NT2/D1 (cell line): Measurements from ENCODE around the gene PITPNM3.

Experiments used
- DNase-seq: peaks from one replicate; pipeline ENCODE4 v3.0.0-alpha.2; 2011; ENCODE audit warnings: low read depth, low spot score
- H3K27me3 ChIP-seq: 2 replicates; pipeline ENCODE4 v1.6.0; 2011; ENCODE audit warnings: mild to moderate bottlenecking; ENCODE audit not compliant: insufficient read length, insufficient read depth
- H3K36me3 ChIP-seq: 2 replicates; pipeline ENCODE4 v1.6.1; 2011; ENCODE audit warnings: mild to moderate bottlenecking, low read length, mixed read lengths; ENCODE audit not compliant: insufficient read depth, insufficient read length
- H3K4me1 ChIP-seq: 2 replicates; pipeline ENCODE4 v1.5.1; 2011; ENCODE audit not compliant: insufficient read depth, insufficient read length
- H3K4me3 ChIP-seq: 2 replicates; pipeline ENCODE4 v1.5.1; 2011; ENCODE audit warnings: low read depth; ENCODE audit not compliant: insufficient read length
- H3K9ac ChIP-seq: 2 replicates; pipeline ENCODE4 v1.6.0; 2011; ENCODE audit warnings: low read depth; ENCODE audit not compliant: insufficient read length
- H3K9me3 ChIP-seq: 2 replicates; pipeline ENCODE4 v1.5.1; 2011; ENCODE audit warnings: mild to moderate bottlenecking, low read length; ENCODE audit not compliant: insufficient read depth
- SUZ12 ChIP-seq: IDR thresholded peaks from 2 replicates; pipeline ENCODE4 v1.6.1; 2011; ENCODE audit not compliant: insufficient read length, insufficient read depth; ENCODE audit errors: extremely low read depth
- YY1 ChIP-seq: IDR thresholded peaks from 2 replicates; pipeline ENCODE4 v1.6.1; 2011; ENCODE audit not compliant: insufficient read length, insufficient read depth
- ZNF274 ChIP-seq: IDR thresholded peaks from 2 replicates; pipeline ENCODE4 v1.6.1; 2011; ENCODE audit warnings: mild to moderate bottlenecking, low read depth, low read length

PITPNM3 gene

DNA sequence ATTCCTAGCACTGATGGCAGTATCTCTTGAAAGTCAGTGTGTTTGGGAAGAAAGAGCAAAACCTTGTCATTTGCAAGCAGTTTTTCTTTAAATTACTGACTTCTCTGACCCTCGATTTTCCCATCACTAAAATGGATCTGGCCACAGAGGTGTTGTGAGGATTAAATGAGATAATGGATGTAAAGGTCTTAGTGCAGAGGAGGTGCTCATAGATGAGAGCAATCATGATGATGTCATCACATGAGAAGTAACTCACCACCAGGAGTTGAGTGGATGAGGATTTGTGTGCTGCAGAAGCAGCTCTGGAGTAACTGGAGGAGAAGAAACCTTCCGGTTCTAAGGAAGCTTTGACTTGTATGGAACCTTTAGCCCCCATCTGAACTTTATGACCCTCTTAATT lies 30.6 kb downstream of the PITPNM3 start:
- no peak overlapping the region for H3K9ac ChIP-seq
- no peaks in the 10 kb centered on the region for H3K36me3 ChIP-seq
- no peak for DNase-seq
- H3K4me1 ChIP-seq = peaks cover 15% of the 10 kb centered on the region
- H3K27me3 ChIP-seq = no peaks in the 10 kb centered on the region
- H3K4me3 ChIP-seq = no peak overlapping the region
- TF ChIP-seq ZNF274 (no peak), SUZ12 (no peak), YY1 (no peak)
- H3K9me3 ChIP-seq = no peaks in the 10 kb centered on the region

DNA sequence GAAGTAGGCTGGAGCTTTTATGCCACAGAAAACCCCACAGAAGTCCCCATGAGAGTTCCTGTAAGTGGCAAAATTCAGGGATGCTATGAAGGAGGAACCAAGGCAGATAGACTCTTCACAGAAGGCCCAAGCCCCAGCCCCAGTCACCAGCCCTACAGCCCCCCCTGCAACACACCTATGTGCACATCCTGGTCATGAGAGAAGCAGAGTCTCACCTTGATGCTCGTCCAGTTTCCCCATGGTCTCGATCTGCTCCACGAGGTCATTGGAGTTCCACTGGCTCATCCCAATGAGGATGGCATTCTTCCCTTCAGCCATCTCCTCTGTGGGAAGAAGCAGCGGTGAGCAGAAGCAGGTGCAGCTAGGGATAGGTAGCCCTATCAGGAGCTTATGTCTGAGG lies 31.2 kb downstream of the PITPNM3 start:
- Histone ChIP-seq H3K36me3 (no peaks in the 10 kb centered on the region), H3K9me3 (no peaks in the 10 kb centered on the region), H3K27me3 (no peaks in the 10 kb centered on the region), H3K9ac (no peak overlapping the region), H3K4me1 (peaks cover 15% of the 10 kb centered on the region), H3K4me3 (no peak overlapping the region)
- TF ChIP-seq SUZ12 (no peak), ZNF274 (no peak), YY1 (no peak)
- DNase-seq = no peak

DNA sequence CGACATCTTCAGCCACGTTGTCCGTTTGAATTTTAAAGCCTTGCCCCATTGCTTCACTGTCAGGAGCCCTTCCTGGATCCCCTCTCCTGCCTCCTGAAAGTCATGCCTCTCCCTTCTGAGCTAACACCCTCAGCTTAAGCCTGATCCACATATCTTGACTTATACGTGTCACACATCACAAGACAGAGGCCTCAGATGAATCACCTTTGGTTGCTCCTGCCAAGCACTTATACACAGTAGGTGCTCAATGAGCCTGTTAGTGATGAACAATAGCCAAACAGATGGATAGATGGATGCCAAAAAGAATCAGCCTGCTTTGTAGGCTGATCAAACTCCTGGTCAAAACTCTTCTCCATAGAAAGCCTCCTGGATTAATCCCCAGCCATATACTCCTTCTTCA lies 31.8 kb downstream of the PITPNM3 start:
- Histone ChIP-seq H3K27me3 (no peaks in the 10 kb centered on the region), H3K9me3 (no peaks in the 10 kb centered on the region), H3K36me3 (no peaks in the 10 kb centered on the region), H3K9ac (no peak overlapping the region), H3K4me3 (no peak overlapping the region), H3K4me1 (peaks cover 13% of the 10 kb centered on the region)
- TF ChIP-seq YY1 (no peak), SUZ12 (no peak), ZNF274 (no peak)
- DNase-seq = no peak

DNA sequence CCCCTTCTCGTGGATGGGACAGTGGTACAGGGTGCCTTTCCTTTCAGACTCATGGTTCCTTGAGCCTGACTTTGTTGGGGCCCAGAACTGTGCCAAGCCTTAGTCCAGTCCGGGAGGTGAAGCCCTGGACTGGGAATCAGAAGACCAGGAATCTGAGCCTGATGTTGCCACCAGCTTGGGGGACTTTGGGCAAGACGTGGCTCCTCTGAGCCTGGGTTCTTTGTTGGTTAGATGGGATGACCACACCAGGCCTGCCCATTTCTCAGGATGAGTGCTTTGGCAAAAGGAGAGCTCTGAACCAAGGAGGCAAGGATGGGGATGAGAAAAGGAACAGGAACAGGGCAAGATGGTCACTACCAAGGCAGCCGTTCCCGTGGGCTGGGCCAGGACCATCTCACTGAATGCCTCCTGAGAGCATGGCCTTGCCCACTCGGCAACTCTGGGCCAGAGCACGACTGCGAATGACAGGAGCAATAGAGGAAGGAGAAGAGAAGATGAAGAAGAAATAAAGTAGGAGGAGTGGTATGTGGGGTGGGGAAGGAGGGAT lies 32.5 kb downstream of the PITPNM3 start:
- no peaks in the 10 kb centered on the region for H3K27me3 ChIP-seq

DNA sequence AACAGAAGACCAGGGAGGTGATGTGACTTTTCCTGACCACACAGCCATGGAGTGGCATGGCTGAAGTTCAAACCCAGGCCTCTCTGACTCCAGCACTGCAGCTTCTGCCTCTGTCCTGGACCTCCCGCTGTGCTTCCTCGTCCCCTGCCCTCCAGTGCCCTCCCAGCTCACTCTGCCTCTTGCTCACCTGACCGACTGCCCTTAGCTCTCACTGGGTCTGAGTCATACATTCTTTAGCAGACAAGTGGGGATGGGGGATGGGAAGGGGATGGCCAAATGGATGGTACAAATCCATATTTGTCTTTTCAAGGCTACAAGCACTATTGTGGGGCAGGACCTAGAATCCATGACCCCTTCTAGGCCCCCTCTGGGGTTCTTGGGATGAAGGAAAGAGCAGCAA lies 33.0 kb downstream of the PITPNM3 start:
- Histone ChIP-seq H3K27me3 (no peaks in the 10 kb centered on the region), H3K9ac (no peak overlapping the region), H3K36me3 (no peaks in the 10 kb centered on the region), H3K4me1 (peaks cover 11% of the 10 kb centered on the region), H3K9me3 (no peaks in the 10 kb centered on the region), H3K4me3 (no peak overlapping the region)
- TF ChIP-seq YY1 (no peak), ZNF274 (no peak), SUZ12 (no peak)
- DNase-seq = no peak

More for the DNA sequence above, 32.5 kb downstream of the PITPNM3 start:
- no peak overlapping the region for H3K4me3 ChIP-seq
- H3K9me3 ChIP-seq = no peaks in the 10 kb centered on the region
- no peak overlapping the region for H3K9ac ChIP-seq
- no peaks in the 10 kb centered on the region for H3K36me3 ChIP-seq
- no peak for TF ChIP-seq SUZ12
- TF ChIP-seq ZNF274 = no peak
- no peak for TF ChIP-seq YY1
- DNase-seq = no peak
- H3K4me1 ChIP-seq = peaks cover 12% of the 10 kb centered on the region

DNA sequence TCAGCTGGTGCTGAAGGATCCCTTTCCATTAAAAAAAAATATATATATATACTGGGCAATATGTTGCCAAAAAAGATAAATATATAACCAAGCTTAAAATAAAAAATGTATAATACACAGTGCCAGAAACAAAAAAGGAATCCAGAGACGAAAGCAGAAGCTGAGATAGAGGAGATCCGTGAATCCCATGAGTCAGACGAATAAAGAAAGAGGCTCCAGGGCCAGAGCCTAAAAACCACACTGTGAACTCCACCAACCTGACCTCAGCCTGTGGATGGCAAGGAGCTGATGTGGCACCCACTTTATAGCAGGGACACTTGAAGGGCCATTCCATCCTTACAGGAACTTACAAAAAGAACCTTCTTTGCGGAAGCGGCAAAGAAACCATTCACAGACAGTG lies 34.8 kb downstream of the PITPNM3 start:
- no peak for DNase-seq

DNA sequence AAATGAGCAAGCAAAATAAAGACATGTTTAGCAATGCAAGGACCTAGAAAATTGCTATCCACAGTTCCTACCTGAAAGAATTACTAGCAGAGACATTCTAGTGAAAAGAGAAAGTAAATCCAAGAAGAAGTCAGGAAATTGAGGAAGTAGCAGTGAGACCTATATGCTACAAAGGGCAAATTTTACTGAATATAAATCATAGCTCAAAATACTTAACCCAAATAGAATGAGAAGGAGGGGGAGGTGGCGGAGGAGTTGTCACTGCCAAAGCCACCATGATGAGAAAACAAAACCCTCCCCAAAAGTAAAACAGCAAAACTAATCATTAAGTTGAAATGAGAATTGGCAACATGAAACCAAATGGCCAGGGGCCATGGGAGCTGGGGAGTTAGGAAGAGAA lies 39.3 kb downstream of the PITPNM3 start:
- no peak overlapping the region for H3K4me3 ChIP-seq
- no peaks in the 10 kb centered on the region for H3K4me1 ChIP-seq
- no peak for DNase-seq
- H3K9ac ChIP-seq = no peak overlapping the region
- no peaks in the 10 kb centered on the region for H3K36me3 ChIP-seq
- TF ChIP-seq SUZ12 (no peak), YY1 (no peak), ZNF274 (no peak)
- H3K27me3 ChIP-seq = no peaks in the 10 kb centered on the region
- H3K9me3 ChIP-seq = no peaks in the 10 kb centered on the region

More for the DNA sequence above, 34.8 kb downstream of the PITPNM3 start:
- Histone ChIP-seq H3K9me3 (no peaks in the 10 kb centered on the region), H3K9ac (no peak overlapping the region), H3K4me3 (no peak overlapping the region), H3K27me3 (no peaks in the 10 kb centered on the region), H3K4me1 (peaks cover 10% of the 10 kb centered on the region), H3K36me3 (no peaks in the 10 kb centered on the region)
- no peak for TF ChIP-seq YY1
- TF ChIP-seq SUZ12 = no peak
- TF ChIP-seq ZNF274 = no peak

DNA sequence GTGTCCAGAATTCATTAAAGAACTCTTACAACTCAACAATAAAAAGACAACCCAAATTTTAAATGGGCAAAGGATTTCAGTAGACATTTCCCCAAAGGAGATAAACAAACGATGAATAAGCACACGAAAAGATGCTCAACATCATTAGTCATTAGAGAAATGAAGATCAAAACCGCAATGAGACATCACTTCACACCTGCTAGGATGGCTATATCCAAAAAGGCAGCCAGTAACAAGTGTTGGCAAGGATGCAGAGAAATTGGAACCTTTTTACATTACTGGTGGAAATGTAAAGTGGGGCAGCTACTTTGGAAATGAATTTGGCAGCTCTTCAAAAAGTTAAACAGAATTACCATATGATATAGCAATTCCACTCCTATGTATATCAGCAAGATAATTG lies 42.0 kb downstream of the PITPNM3 start:
- Histone ChIP-seq H3K4me3 (no peak overlapping the region), H3K4me1 (peaks cover 5% of the 10 kb centered on the region), H3K9me3 (no peaks in the 10 kb centered on the region), H3K9ac (no peak overlapping the region), H3K27me3 (no peaks in the 10 kb centered on the region), H3K36me3 (no peaks in the 10 kb centered on the region)
- TF ChIP-seq SUZ12 = no peak
- TF ChIP-seq ZNF274 = no peak
- no peak for TF ChIP-seq YY1
- DNase-seq = no peak
